Adipocyte (in vitro differentiated cells): ENCODE measurements around the gene INSIG1.

Source experiments
- DNase-seq: peaks from one replicate; pipeline ENCODE4 v3.0.0-alpha.2; 2015; ENCODE audit warnings: low read depth
- H3K27me3 ChIP-seq: replicated peaks from 2 replicates; pipeline ENCODE4 v1.7.0; 2013; ENCODE audit warnings: mild to moderate bottlenecking, low read length, moderate library complexity; ENCODE audit not compliant: control insufficient read depth, insufficient read depth
- H3K36me3 ChIP-seq: 2 replicates; pipeline ENCODE4 v1.7.0; 2013; ENCODE audit warnings: low read length, mild to moderate bottlenecking, moderate library complexity; ENCODE audit not compliant: control insufficient read depth, insufficient read depth, severe bottlenecking
- H3K4me1 ChIP-seq: 2 replicates; pipeline ENCODE4 v1.7.0; 2013; ENCODE audit warnings: mild to moderate bottlenecking, low read length, moderate library complexity; ENCODE audit not compliant: control insufficient read depth, insufficient read depth
- H3K4me3 ChIP-seq: 2 replicates; pipeline ENCODE4 v1.7.0; 2013; ENCODE audit warnings: mild to moderate bottlenecking, low read length, moderate library complexity
- H3K9ac ChIP-seq: 2 replicates; pipeline ENCODE4 v1.7.0; 2013; ENCODE audit warnings: mild to moderate bottlenecking, low read length, moderate library complexity
- H3K9me3 ChIP-seq: 2 replicates; pipeline ENCODE4 v1.7.0; 2013; ENCODE audit warnings: mild to moderate bottlenecking, low read length, moderate library complexity; ENCODE audit not compliant: control insufficient read depth

The INSIG1 gene

DNA sequence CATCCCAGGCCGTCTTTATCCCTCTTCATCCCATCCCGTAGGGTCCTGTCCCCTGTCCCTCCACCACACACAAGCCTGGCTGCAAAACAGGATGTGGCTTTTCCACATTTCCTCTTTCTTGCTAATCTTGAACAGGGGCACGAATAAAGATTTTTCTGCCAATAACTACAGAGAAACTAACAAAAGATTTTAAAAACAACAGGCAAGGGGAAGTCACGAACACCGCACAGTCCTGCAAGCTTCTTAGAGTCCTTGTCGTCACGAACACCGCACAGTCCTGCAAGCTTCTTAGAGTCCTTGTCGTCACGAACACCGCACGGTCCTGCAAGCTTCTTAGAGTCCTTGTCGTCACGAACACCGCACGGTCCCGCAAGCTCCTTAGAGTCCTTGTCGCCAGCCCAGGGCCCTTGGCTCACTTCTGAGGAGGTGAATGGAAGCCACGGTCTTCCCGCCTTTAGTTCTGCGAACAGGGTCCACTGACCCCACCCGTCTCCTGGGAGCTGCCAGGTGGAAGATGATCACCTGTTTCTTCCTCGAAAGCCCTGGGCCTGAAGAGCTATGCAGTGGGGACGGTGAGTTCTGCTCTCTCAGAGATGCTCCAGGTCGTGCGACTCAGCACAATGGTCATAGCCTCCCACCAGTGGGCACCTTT, 10.3 kb upstream of the INSIG1 start:
- Histone ChIP-seq H3K9me3 (no peaks in the 10 kb centered on the region), H3K4me1 (peaks cover 6% of the 10 kb centered on the region), H3K4me3 (no peak overlapping the region), H3K9ac (no peak overlapping the region), H3K36me3 (no peaks in the 10 kb centered on the region), H3K27me3 (peaks cover 5% of the 10 kb centered on the region)
- DNase-seq = no peak

DNA sequence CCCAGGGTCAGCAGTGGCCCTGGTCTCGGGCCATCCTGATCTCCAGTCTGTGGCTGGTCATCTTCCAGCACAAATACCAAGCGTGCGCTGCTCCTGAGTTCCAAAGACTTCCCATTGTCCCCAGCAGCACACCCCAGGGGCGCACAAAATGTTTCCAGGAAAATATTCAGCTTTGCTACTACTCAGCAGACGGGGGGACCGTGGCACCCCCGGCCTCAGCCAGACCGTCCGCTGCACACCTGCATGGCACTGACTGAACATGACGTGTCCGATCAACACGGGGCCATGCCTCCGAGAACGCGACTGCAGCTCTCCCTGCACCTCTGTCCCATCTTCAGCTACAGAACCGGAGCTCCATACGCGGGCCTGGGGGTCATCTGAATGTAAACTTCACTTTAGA, 9.6 kb upstream of the INSIG1 start:
- Histone ChIP-seq H3K4me3 (no peak overlapping the region), H3K9ac (no peak overlapping the region), H3K27me3 (peaks cover 5% of the 10 kb centered on the region), H3K9me3 (no peaks in the 10 kb centered on the region), H3K36me3 (no peaks in the 10 kb centered on the region), H3K4me1 (peaks cover 6% of the 10 kb centered on the region)
- no peak for DNase-seq

DNA sequence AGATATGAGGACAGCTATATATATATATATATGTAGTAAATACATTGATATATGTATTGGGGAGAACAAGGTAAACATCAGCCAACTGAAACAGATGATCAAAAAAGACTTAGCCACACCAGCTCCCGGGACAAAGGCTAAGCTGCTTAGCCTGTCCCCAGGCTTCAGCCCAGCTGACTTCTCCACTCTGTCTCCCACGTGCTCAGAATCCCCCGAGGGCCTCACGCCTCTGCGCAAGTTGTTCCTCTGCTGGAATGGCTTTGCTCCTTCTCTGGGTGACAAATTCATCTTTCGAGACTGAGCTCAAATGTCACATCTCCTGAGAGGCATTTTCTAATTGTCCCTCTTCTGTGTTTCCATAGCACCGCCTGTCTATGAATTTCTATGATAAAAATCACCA, 8.6 kb upstream of the INSIG1 start:
- Histone ChIP-seq H3K36me3 (no peaks in the 10 kb centered on the region), H3K4me3 (no peak overlapping the region), H3K9ac (no peak overlapping the region), H3K9me3 (no peaks in the 10 kb centered on the region), H3K4me1 (peaks cover 6% of the 10 kb centered on the region), H3K27me3 (peaks cover 5% of the 10 kb centered on the region)
- no peak for DNase-seq

- H3K36me3 ChIP-seq = no peaks in the 10 kb centered on the region
- no peaks in the 10 kb centered on the region for H3K9me3 ChIP-seq
- H3K4me1 ChIP-seq = peaks cover 6% of the 10 kb centered on the region
- H3K4me3 ChIP-seq = no peak overlapping the region
- H3K27me3 ChIP-seq = peaks cover 3% of the 10 kb centered on the region
- no peak overlapping the region for H3K9ac ChIP-seq
- DNase-seq = no peak
Measured at GRCh38 chr7:155289949-155290501, 7.7 kb upstream of the INSIG1 start.

- Histone ChIP-seq H3K9me3 (no peaks in the 10 kb centered on the region), H3K9ac (no peak overlapping the region), H3K36me3 (no peaks in the 10 kb centered on the region), H3K4me3 (no peak overlapping the region), H3K4me1 (peaks cover 6% of the 10 kb centered on the region), H3K27me3 (no peaks in the 10 kb centered on the region)
- peak; percentile 22 for DNase-seq
Measured at GRCh38 chr7:155291045-155291530, 6.6 kb upstream of the INSIG1 start.

- H3K27me3 ChIP-seq = no peaks in the 10 kb centered on the region
- peaks cover 10% of the 10 kb centered on the region for H3K4me1 ChIP-seq
- no peaks in the 10 kb centered on the region for H3K36me3 ChIP-seq
- no peak for DNase-seq
- no peaks in the 10 kb centered on the region for H3K9me3 ChIP-seq
- H3K9ac ChIP-seq = no peak overlapping the region
- H3K4me3 ChIP-seq = no peak overlapping the region
Measured at GRCh38 chr7:155291729-155292128, 5.9 kb upstream of the INSIG1 start.

DNA sequence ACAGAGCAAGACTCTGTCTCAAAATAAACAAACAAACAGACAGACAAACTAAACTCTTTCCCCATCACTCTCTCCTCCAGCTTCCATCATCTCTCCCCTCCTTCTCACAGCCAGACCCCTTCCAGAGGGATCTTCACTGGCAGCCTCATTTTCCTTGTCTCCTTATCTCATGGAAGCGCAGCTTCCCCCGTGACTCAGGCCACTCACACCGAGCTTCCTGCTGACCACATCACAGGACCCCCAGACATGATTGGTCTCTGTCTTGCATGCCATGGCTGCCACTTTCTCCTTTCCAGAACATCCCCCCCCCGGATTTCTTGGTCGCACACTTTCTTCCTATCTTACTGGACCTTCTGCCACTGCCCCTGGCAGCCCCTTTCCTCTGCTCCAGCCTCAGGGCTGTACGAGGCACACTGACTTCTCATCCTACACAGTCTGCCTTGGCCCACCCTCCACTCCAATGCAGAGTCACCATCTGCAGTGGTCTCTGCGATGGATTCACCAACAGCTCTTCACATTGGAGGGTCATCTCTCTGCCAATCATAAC, 4.9 kb upstream of the INSIG1 start:
- Histone ChIP-seq H3K9ac (no peak overlapping the region), H3K27me3 (no peaks in the 10 kb centered on the region), H3K9me3 (no peaks in the 10 kb centered on the region), H3K4me1 (peaks cover 13% of the 10 kb centered on the region), H3K36me3 (no peaks in the 10 kb centered on the region), H3K4me3 (no peak overlapping the region)
- no peak for DNase-seq

DNA sequence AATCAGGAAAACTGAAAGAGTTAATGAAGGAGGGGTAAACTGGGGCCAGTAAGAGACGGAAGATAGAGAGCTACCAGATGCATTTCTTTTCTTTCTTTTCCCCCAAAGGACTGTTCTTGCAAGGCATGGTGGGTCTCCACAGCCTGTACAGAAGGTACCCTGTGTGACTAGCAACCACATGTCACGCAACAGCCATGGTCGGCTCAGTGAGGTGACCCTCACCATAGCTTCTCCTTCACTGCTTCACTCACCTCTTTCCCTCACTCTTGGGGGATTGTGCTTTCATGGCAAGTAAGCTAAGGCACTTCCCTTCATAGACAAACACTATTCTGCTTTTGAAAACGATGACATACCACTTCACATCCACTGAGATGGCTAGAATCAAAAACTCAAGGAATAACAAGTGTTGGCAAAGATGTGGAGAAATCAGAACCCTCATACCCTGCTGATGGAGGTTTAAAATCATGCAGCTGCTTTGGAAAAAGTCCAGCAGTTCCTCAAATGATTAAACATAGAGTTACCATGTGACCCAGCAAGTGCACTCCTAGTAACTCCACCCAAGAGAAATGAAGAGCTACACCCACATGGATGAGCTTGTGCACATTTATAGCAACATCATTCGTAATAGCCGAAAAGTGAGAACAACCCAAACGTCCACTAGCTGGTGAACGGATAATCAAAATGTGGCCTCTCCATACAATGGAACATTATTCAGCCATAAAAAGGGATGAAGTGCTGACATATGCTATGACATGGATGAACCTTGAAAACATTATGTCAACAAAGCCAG, 3.8 kb upstream of the INSIG1 start:
- peaks cover 13% of the 10 kb centered on the region for H3K4me1 ChIP-seq
- no peaks in the 10 kb centered on the region for H3K27me3 ChIP-seq
- no peak overlapping the region for H3K4me3 ChIP-seq
- no peaks in the 10 kb centered on the region for H3K9me3 ChIP-seq
- no peaks in the 10 kb centered on the region for H3K36me3 ChIP-seq
- H3K9ac ChIP-seq = no peak overlapping the region
- DNase-seq = no peak

DNA sequence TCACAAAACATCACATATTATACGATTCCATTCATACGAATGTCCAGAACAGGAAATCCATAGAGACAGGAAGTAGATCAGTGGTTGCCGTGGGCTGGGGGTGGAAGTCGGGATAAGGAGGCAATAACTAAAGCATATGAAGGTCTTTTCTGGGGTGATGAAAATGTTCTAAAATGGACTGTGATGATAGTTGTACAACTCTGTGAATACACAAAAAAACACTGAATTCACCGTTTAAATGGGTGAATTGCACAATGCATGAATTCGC, 3.2 kb upstream of the INSIG1 start:
- Histone ChIP-seq H3K9me3 (no peaks in the 10 kb centered on the region), H3K4me1 (peaks cover 13% of the 10 kb centered on the region), H3K27me3 (no peaks in the 10 kb centered on the region), H3K9ac (no peak overlapping the region), H3K36me3 (no peaks in the 10 kb centered on the region), H3K4me3 (no peak overlapping the region)
- no peak for DNase-seq

DNA sequence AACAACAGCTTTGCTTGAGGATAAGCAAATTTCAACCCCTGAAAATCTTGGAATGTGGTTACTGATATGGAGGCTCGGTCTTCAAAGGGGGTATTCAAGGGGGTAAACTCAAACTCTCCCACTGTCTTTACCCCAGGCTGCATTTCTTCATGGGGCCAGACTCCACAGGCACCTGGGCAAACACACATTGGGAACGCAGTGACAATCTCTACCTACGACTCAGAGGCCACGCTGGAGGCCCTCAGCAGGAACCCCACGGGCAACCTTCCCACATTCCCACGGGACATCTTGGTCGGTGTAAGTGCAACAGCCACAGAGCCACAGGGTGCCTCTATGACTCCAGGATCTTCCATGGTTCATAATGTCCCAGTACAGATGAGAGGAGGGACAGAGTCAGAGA, 2.2 kb upstream of the INSIG1 start:
- H3K4me3 ChIP-seq = no peak overlapping the region

DNA sequence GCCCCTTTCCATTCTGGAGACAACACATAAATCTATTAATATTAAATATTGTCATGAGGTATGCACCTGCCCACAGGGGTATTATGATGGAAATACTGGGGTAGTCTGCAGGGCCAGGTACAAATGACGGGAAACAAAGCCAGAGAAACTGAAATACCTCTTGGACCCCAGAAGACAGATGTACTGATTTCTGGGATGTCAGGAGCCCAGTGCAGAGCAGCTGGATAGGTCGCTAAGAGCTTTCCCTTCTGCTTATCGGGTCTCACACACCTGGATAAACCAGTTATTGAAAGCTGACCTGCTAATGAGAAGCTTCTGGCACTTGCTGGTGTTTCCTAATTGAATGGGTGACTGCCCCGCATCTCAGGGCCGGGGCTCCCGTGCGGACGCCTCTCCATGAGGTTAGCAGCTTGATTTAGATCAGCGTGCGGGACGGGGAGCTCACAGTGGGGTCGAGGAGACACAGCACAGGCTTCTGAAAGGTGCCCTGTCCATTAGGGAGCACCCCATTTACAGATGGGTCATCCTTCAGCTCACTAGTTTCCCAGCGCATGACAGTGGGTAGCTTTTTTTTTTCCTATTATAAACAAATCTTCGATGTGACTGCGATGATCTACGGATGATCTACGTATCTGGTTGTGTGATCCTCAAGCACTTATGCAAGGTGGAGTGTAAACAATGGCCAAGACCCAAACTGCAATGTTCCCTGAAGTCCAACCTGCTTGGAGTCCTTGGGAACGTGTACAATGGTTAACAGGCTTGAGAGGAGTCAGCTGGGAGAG, 1.5 kb upstream of the INSIG1 start:
- no peak for DNase-seq
- Histone ChIP-seq H3K27me3 (no peaks in the 10 kb centered on the region), H3K4me3 (peak overlapping the region; percentile 81), H3K9me3 (no peaks in the 10 kb centered on the region), H3K4me1 (peaks cover 21% of the 10 kb centered on the region), H3K36me3 (peaks cover 9% of the 10 kb centered on the region), H3K9ac (peak overlapping the region; percentile 92)

More for the DNA sequence above, 2.2 kb upstream of the INSIG1 start:
- H3K9me3 ChIP-seq = no peaks in the 10 kb centered on the region
- H3K4me1 ChIP-seq = peaks cover 23% of the 10 kb centered on the region
- DNase-seq = no peak
- no peaks in the 10 kb centered on the region for H3K27me3 ChIP-seq
- peaks cover 2% of the 10 kb centered on the region for H3K36me3 ChIP-seq
- H3K9ac ChIP-seq = no peak overlapping the region
